Measurements from ENCODE around the gene PLIN1. TPM values are rescaled to one million over a fixed set of nuclear protein-coding genes. Genes with fewer than 3 reads are reported as not detected.

Gene PLIN1
- total and polyA plus RNA-seq, 7 donors, result 0.95 to 49.6 (median 1.8) TPM

DNA sequence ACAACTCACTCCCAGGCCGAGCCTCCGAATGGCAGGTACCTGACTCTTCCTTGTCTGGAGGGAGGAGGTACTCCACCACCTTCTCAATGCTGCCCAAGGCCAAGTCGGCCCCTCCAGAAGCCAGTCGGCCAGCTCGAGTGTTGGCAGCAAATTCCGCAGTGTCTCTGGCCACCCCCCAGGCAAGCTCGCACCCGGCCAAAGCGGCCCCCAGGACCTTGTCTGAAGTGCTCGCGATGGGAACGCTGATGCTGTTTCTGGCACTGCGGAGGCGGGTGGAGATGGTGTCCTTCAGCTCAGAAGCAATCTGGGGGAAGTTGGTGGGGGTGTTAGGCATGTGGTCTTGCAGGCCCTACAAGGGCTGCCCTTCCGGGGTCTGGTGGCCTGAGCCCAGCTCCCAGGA, 9.2 kb downstream of the PLIN1 start:
- Histone ChIP-seq H3K4me1 (peaks cover 0 to 20% (median 7%) of the 10 kb centered on the region in 4 donors), H3K9me3 (no peaks in the 10 kb centered on the region), H3K4me3 (no peak overlapping the region), H3K36me3 (no peaks in the 10 kb centered on the region), H3K27ac (no peak overlapping the region), H3K27me3 (no peaks in the 10 kb centered on the region)
- DNase-seq, result no peak
- WGBS, 2 donors, result 95 to 96% methylated on average over 15 of the region's 15 CpGs
- intact Hi-C loops (cut with DNase I), result no loop called here
- TF ChIP-seq, protein P1, sequence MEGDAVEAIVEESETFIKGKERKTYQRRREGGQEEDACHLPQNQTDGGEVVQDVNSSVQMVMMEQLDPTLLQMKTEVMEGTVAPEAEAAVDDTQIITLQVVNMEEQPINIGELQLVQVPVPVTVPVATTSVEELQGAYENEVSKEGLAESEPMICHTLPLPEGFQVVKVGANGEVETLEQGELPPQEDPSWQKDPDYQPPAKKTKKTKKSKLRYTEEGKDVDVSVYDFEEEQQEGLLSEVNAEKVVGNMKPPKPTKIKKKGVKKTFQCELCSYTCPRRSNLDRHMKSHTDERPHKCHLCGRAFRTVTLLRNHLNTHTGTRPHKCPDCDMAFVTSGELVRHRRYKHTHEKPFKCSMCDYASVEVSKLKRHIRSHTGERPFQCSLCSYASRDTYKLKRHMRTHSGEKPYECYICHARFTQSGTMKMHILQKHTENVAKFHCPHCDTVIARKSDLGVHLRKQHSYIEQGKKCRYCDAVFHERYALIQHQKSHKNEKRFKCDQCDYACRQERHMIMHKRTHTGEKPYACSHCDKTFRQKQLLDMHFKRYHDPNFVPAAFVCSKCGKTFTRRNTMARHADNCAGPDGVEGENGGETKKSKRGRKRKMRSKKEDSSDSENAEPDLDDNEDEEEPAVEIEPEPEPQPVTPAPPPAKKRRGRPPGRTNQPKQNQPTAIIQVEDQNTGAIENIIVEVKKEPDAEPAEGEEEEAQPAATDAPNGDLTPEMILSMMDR (IDR thresholded peaks at IDR 0.05), result no peak
- TF ChIP-seq POLR2AphosphoS5 (IDR thresholded peaks at IDR 0.05), result no peak

DNA sequence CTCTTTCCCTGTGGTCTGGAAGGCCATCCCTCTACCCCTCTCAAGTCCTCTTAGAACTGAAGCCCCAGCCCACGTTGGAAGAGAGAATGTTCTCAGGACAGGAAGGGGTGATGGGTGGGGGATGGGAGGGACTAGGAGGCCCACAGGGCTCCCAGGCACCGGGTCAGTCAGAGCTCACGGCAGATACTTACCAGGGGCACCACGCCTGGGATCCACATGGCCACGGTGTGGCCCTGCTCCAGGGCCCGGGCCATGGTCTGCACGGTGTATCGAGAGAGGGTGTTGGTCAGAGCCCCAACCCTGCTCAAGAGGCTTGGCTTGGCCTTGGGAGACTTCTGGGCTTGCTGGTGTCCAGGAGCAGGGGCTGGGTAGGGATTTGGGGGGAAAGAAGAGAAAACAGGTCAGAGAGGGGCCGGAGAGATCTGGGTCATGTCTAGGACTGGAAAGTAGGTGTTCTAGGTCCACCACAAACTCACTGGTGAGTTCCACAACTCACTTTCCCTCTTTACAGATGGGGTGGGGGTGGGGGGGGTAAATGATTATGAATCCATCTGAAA, 9.8 kb downstream of the PLIN1 start:
- intact Hi-C loops (cut with DNase I), result no loop called here
- 81 to 82% methylated on average over 9 of the region's 9 CpGs for WGBS, 2 donors
- H3K4me1 ChIP-seq, result peaks cover 0 to 23% (median 9%) of the 10 kb centered on the region in 4 donors
- no peak for DNase-seq
- H3K9me3 ChIP-seq, result no peaks in the 10 kb centered on the region
- TF ChIP-seq EP300 (IDR thresholded peaks at IDR 0.05), result no peak
- TF ChIP-seq, protein P1 (IDR thresholded peaks at IDR 0.05), result no peak
- TF ChIP-seq POLR2AphosphoS5 (IDR thresholded peaks at IDR 0.05), result no peak
- no peak for TF ChIP-seq POLR2A (IDR thresholded peaks at IDR 0.05)
- no peak overlapping the region for H3K27ac ChIP-seq
- H3K4me3 ChIP-seq, result no peak overlapping the region
- H3K36me3 ChIP-seq, result no peaks in the 10 kb centered on the region
- H3K27me3 ChIP-seq, result no peaks in the 10 kb centered on the region

DNA sequence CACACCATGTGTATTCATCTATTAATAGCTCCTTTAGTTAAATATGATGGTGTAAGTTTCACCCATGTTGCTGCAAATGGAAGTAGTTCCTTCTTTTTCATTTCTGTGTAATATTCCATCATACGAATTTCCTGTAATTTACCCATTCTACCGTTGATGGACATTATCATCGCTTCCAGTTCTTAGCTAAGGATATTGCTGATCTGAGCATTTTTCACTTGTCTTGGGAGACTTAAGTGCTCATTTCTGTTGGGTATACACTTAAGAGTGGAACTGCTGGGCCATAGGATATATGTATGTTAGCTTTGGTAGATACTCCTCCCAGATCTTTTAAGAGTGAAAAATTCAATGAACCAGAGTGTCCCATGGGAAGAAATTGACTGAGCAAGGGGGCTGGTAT, 11.0 kb downstream of the PLIN1 start:
- H3K4me3 ChIP-seq, result no peak overlapping the region
- DNase-seq, result no peak
- H3K9me3 ChIP-seq, result no peaks in the 10 kb centered on the region
- WGBS, 2 donors, result 96 to 98% methylated on average over 3 of the region's 3 CpGs
- no peaks in the 10 kb centered on the region for H3K36me3 ChIP-seq
- H3K27ac ChIP-seq, result no peak overlapping the region
- TF ChIP-seq POLR2AphosphoS5 (IDR thresholded peaks at IDR 0.05) (no peak), POLR2A (IDR thresholded peaks at IDR 0.05) (no peak), EP300 (IDR thresholded peaks at IDR 0.05) (no peak)
- TF ChIP-seq, protein P1 (IDR thresholded peaks at IDR 0.05), result no peak
- no peaks in the 10 kb centered on the region for H3K27me3 ChIP-seq
- H3K4me1 ChIP-seq, result peaks cover 0 to 23% (median 9%) of the 10 kb centered on the region in 4 donors
- intact Hi-C loops (cut with DNase I), result no loop called here

DNA sequence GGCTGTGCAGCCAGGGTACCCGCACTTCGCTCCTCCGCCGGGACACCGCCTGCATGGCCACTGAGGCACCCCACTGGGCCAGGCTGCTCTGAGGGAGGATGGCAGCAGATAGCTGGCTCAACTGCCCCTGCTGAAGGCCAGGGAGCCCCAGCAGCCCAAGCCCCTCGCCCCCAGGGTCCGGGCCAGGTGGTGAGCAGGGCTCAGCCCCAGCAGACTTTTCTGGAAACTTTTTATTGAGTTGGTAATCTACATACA, 11.5 kb downstream of the PLIN1 start:
- TF ChIP-seq POLR2A (IDR thresholded peaks at IDR 0.05) (no peak), POLR2AphosphoS5 (IDR thresholded peaks at IDR 0.05) (no peak), EP300 (IDR thresholded peaks at IDR 0.05) (no peak)
- TF ChIP-seq, protein P1 (IDR thresholded peaks at IDR 0.05), result no peak
- H3K4me3 ChIP-seq, result no peak overlapping the region
- 91 to 96% methylated on average over 7 of the region's 7 CpGs for WGBS, 2 donors
- H3K9me3 ChIP-seq, result no peaks in the 10 kb centered on the region
- peaks cover 0 to 22% (median 9%) of the 10 kb centered on the region in 4 donors for H3K4me1 ChIP-seq
- H3K27me3 ChIP-seq, result no peaks in the 10 kb centered on the region
- no peak overlapping the region for H3K27ac ChIP-seq
- intact Hi-C loops (cut with DNase I), result no loop called here
- no peaks in the 10 kb centered on the region for H3K36me3 ChIP-seq
- no peak for DNase-seq

All from sigmoid colon (tissue), 7 donors.